Activated gamma-delta T cell treated with anti-CD3 and anti-CD28 coated beads, Interleukin-2, amount 50 U/mL, for 16 hours (primary cell): ENCODE data around the gene PXYLP1.
"Not testable (repeated sequence)": the region's sequence is repeated elsewhere in the genome, so short reads cannot be mapped to it uniquely, and the experiment has no call there.

Source experiments
- DNase-seq: peaks from one replicate; pipeline ENCODE4 v3.0.0-alpha.2; 2020; ENCODE audit warnings: low read depth

The PXYLP1 gene, protein sequence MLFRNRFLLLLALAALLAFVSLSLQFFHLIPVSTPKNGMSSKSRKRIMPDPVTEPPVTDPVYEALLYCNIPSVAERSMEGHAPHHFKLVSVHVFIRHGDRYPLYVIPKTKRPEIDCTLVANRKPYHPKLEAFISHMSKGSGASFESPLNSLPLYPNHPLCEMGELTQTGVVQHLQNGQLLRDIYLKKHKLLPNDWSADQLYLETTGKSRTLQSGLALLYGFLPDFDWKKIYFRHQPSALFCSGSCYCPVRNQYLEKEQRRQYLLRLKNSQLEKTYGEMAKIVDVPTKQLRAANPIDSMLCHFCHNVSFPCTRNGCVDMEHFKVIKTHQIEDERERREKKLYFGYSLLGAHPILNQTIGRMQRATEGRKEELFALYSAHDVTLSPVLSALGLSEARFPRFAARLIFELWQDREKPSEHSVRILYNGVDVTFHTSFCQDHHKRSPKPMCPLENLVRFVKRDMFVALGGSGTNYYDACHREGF

DNA sequence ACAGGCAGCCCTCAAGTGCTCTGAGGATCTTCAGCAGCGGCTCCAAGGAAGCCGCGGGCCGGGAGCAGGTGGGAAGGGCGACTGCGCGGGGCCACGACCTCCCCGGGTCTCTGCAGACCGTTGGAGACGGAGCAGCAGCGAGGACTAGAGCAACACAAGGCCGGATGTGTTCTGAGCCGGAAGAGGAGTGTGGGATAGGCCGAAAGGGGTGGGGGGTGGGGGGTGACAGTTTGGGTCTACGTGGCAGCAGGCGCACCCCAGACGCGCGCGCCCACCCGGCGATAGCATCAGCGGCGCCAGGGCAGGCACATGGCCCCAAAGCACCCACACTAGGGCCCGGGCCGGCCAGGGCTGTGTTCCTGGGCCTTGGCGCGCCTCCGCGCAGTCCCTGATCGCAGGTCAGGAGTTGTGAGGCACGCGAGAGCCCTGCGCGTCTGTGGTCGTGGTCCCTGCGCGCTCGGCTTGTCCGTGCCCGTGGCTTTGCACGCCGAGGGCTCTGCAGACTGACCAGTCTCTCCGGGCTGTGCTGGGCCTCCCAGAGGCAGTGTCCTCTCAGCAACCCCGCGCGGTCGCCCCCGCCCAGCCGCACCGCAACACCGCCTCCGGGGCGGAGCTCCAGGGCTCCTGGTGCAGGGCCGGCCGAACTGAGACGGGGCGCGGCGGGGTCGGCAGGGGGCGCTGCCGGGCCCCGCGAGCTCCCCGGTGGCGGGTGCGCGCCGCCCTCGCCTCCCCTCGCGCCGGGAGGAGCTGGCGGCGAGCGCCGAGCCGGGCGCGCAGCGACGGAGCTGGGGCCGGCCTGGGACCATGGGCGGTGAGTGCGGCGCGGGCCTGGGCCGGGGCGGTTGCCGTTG, at the start of gene PXYLP1:
Gene PXYLP1 (plus strand): TSS at position 725 of the 851 bp plus-strand sequence. CDS start 28,351 bp downstream, outside the sequence.
- DNase-seq, result peak; percentile 86

DNA sequence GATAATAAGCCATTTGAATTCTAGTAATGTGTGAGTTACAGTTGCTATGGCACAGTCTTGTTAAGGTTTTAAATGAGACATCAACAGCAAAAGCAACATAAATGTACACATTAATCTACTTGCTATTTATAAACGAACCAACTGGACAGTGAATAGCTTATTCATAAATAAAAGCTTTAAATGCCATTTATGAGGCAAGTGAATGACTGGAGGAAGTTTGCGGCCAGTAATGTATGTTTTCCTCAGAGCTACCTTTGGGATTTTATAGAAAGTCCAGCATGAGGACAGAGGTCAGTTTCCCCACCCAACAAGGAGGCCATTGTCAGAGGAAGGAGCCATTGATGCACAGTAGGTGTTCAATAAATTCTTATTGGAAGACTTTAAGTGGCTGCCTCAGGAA, 48.0 kb upstream of the PXYLP1 start:
- no peak for DNase-seq

DNA sequence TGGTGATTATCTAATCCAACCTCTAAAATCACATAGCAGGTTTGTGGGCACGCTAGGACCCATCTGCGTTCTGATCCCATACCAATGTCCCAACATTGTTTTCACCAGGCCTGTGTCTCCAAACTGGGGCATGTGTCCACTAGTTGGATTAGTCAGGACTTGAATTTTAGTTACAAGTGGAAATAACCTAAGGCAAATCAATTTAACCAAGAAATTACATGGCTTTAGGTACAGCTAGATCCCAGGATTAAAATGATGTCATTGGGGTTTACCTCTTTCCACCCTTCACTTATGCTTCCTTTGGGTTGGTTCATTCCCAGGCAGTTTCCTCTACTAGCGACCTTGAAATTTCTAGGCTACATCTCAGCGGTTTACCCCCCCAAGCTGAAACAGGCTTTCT, 47.2 kb upstream of the PXYLP1 start:
- no peak for DNase-seq

DNA sequence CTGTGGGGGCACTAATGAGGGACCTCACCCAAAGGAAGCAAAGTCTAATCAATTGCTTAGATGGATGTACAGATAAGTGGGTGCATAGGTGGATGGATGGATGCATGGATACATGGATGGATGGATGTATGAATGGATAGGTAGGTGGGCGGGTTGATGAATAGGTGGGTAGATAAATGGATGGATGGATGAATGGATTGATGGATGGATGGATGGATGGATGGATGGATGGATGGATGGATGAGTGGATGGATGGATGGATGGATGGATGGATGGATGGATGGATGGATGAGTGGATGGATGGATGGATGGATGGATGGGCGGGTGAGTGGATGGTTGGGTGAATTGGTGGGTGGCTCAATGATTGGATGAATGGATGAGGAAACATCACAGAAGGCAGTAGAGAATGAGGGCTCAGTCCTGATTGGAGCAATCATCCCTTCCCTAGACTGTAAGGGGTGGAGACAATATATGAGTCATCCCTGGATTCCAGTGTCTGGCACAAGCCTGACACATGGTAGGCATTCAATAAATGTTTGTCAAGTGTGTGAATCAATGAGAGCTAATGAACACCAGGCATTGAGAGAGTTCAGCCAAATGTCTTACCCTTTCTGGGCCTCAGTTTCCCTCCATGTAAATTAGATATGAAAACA, 40.4 kb upstream of the PXYLP1 start:
- no peak for DNase-seq

DNA sequence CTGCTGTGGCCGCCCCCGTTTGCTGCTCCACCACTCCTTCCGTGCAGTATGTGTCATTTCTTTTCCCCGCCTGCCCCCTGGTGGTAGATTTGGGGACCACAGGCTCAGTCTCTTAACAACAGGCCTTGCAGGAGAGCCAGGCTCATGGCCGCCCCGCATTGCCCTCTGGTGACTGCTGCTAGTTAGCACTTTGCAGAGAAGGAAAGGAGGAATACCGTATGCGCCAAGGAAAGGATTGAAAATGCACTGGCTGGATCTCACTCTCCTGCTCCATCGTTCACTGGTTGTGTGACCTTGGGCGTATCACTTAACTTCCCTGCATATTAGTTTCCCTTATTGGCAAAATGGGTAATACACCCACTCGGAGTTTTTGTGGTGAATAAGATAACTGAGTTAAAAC, 39.3 kb upstream of the PXYLP1 start:
- DNase-seq, result peak; percentile 98

DNA sequence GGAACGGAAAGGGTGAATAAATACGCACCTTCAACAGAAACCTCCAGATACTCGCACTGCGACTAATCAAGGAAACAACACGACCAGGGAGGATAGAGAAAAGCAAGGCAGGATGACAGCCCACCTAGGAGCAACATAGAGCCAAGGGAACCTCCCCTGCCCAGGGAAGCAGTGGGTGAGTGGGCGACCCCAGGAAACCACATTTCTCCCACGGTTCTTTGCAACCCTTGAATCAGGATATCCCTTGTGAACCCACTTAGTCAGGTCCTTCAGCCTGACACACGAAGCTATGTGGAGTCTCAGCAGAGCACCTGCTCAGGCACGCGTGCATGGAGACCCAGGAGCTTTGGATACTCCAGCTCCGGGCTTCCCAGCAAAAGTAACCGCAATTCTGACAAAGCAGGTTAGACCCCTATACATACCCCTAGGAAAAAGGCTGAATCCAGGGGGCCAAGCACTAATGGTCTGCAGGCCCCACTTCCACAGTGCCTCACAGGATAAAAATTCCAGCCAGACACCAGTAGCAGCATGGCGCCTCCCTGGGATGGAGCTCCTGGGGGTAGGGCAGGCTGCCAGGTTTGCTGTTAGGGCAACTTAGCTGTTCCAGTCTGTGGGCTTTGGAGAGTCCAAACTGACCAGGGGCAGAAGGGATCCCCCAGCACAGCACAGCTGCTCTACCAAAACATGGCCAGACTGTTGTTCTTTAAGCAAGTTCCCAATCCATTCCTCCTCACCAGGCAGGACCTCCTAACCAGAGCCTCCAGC, 38.4 kb upstream of the PXYLP1 start:
- no peak for DNase-seq

DNA sequence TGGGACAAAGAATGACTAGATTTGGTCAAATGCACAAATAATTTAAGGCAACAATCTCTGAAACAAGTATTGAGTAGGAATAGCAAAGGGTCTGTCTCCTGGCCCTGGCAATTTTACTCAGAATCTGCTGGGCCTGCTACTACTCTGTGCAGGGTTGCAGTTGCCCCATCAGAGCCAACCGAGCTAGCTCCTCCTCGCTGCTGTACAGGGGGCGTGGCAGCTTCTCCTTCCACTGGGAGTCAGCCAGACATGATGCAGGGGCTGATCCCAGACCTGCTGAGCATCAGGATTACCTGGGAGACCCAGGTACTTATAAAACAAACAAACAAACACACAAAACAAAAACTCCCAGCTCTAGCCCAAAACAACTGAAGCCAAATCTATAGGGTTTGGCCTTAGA, 30.5 kb upstream of the PXYLP1 start:
- DNase-seq, result no peak

DNA sequence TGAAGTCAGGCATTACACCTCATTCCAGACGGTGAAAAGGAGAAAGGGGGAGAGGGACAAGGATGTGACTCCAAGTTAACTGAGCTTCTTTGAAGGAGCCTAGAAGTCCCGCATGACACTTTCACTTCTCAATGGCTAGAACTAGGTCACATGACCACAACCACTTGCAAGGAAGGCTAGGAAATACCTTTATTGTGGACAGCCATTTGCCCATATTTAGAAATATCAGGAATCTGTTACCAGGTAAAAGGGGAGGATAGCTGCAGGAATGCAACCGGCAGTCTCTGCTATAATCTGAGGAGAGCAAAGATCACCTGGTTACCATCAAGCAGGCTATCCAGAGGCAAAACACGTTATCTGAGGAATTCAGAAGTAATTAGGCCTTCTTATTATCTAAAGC, 28.9 kb upstream of the PXYLP1 start:
- DNase-seq, result no peak

DNA sequence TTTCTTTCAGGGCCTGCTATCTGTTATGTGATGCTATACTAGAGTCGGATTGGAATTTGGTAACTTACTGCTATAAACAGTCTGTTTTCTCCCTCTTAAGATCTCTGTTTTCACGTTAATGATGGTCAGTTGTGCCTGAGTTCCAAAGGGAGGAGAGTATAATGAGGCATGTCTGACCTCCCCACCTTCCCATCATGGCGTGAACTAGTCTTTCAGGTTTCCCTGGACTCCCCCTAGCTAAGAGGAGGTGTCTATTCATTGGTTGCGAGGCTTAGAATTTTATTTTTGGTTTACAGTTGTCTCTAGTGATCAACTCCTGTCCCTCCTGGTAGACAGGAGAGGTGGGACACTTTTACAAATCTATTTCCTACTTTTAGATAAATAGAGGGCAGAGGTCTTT, 27.8 kb upstream of the PXYLP1 start:
- no peak for DNase-seq

DNA sequence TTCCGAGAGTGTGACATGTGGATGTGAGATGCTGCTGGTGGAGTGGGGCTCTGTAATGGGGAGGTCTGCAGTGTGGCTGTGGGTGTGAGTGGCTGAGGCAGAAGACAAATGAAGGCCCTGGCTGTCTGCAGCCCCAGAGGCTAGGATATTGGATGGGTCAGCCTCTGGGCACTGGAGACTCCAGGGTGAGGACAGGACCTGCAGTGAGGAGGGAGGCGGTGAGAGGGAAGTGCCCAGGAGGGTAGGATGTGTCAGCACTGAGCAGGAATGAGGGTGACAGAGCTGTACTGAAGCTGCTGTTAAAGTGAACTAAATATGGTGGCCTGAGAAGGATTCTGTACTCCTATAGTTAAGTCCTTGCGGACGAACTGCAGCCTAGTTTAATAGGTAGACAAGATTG, 27.3 kb upstream of the PXYLP1 start:
- no peak for DNase-seq

DNA sequence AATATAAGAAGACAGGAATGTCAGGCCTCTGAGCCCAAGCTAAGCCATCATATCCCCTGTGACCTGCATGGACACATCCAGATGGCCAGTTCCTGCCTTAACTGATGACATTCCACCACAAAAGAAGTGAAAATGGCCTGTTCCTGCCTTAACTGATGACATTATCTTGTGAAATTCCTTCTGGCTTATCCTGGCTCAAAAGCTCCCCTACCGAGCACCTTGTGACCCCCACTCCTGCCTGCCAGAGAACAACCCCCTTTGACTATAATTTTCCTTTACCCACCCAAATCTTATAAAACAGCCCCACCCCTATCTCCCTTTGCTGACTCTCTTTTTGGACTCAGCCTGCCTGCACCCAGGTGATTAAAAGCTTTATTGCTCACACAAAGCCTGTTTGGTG, 20.3 kb upstream of the PXYLP1 start:
- not testable (repeated sequence) for DNase-seq

DNA sequence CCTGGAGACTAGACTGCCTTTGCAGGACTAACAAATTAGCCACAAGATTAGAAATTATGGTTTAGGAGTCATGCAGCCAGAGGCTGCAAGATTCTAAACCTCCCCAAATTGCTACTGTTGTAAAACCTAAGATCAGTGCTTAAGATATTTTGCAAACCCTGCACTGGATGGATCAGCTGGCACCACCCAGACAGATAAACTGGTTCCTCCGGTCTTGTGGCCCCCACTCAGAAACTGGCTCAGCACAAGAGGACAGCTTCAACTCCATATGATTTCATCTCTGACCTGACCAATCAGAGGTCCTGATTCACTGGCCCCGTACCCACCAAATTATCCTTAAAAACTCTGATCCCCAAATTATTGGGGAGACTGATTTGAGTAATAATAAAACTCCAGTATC, 19.5 kb upstream of the PXYLP1 start:
- no peak for DNase-seq

DNA sequence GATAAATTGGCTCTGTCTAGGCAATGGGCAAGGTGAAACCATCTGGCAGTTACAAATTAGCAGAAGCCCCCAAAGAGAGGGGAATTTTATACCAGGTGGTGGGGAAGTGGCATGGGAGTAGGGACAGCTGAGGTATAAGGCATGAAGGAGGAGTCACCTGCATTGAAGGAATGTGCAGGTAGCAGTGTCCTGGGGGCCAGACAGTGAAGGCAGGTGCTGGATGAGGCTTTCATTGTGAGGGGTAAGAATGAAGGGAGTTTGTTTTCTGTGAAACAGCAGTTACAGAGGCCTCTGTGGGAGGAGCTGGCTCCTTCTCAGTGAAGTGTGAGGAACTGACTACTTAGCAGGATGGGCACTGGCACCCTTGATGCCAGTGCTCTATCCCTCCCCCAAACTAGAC, 19.1 kb upstream of the PXYLP1 start:
- DNase-seq, result no peak

DNA sequence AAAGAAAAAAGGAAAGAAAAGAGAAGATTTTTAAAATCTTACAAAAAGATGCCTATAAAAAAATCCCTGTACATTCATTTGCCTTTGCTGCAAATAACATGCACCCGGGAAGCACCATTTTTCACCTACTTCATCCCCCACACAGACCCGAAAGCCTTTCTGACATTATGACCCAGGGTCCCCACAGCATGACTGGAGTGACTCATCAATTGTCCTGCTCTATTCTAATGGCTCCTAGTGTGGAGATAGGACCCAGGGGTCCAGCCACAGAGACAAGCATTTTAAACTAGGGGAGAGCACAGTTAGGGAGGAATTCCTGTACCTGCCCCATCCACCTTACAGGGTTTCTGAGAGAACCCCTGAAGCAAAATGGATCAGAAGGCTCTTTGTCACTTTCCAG, 14.7 kb upstream of the PXYLP1 start:
- no peak for DNase-seq

DNA sequence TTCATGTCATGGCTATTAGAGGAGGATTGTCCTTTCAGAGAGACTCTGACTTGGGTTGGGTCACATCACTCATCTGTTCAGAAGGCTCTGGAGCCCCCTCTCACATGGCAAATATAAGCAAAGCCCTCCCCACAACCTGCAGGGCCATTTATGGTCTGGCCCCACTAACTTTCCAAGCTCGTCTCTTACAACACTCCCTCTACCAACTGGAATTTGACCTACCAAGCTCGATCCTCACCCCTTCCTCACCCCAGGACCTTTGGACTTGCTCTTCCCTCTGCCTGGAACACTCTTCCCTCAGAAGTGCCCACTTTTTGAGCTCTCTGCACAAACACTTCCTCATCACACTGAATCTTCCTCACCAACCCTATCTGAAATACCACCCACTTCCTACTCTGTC, 14.2 kb upstream of the PXYLP1 start:
- no peak for DNase-seq

DNA sequence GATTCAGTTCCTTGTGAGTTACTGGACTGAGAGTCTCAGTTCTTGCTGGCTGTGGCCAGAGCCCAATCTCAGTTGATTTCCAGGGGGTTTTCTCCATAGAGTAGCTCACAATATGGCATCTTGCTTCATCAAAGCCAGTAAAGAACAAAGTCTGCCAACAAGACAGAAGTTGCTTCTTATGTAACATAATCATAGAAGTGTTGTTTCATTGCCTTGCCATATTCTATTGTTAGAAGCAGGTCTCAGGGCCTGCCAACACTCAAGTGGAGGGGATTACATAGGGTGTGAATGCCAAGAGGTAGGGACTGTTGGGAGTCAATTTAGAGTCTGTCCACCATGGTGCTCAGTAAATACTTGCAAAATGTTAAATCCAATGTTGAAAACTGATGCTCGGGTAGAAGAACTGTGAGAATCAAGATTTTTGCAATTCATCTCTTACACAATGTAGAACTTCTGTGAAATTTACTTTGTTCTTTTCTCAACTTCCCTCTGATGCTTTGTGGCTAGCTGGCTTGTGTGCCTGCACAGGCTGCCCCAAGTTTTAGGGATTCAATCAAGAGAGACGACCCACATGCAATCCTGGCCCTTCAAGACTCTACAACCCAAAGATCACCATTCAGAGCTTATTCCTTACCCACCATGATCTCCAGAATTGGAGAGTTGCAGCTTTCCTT, 13.3 kb upstream of the PXYLP1 start:
- DNase-seq, result no peak

DNA sequence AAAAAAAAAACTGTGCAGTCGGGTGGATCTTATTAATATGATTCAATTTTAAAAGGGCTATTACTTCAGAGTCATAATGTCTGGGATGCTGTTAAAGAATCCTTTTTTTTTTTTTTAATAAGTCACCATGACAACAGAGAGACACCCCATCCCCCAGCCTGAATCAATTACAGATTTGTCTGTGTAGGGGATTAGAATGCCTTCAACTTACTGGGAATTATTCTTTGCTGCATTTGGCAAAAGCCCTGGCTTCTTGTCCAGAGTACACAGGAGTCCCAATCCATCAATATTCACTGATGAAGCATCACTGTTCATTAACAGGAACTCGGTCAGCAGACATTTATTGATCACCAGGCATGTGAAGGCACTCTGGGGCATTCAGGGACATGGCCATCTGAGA, 12.7 kb upstream of the PXYLP1 start:
- DNase-seq, result no peak

DNA sequence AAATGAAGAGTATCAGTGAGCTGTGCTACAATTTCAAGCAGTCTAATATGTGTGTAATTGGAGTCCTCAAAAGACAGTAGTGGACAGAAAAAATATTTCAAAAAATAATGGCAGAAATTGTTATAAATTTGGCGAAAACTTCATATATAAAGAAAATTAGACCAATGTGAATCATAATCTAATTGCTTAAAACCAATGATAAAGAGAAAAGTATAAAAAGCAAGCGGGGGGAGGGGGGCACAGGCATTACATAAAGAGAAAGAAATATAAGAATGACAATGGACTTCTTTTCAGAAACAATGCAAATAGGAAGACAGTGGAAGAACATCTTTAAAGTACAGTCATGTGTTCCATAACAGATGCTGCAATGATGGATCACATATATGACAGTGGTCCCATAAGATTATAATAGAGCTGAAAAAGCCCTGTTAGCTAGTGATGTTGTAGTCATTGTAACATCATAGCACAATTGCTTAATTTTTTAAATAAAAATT, 7.9 kb upstream of the PXYLP1 start:
- no peak for DNase-seq

DNA sequence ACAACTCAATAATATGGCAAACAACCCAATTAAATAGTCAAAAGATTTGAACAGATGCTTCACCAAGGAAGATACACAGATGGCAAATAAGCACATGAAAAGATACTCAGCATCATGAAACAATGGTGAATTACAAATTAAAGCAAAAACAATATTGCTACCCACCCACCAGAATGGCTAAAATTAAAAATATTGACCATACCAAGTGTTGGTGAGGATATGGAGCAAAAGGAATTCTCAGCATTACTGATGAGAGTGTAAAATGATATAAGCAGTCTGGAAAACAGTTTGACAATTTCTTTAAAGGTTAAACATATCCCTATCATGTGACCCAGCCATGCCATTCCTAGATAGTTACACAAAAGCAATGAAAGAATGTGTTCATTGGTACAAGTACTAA, 5.7 kb upstream of the PXYLP1 start:
- DNase-seq, result no peak

DNA sequence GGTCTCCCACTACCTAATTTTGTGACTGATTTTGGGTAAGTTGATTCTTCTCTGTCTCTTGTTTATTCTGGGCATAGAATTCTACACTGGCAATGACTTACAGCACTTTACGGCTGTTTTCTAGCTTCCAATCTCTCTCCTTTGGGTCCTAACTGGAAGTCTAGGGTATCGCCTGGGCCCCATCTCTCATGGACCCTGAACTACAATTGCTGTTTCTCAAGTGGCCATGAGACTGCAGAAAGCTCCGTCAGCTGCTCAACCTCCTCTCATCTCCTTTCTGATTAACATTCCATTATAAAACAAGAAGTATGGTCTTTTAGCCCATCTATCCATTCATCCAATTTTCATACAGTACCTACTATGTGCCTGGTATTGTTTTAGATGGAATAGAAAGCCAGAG, 4.4 kb upstream of the PXYLP1 start:
- no peak for DNase-seq

DNA sequence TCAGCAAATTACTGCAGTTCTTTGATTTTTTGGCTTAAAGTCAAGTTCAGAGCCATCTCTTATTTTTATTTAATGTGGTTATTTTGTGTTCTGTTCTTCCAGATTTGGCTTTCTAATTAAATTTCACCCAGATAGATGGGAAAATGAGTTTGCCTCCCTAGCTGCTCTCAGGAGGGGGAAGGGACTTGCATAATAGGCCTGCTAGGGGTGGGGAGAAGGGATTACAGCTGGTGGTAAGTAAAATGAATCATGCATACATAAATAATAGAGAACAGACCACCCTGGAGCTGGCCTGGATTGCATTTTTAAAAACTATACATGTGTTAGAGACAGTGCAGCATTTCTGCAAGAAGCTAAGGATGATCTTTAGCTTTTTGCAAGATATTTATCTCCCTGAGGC, 3.9 kb upstream of the PXYLP1 start:
- DNase-seq, result no peak
